A673 (cell line): Measurements from ENCODE around the gene PTK7.

Source experiments
- EZH2 ChIP-seq: fragments of 200-600 bp; sonication (generic); IDR thresholded peaks from 2 replicates; pipeline ENCODE4 v1.6.1; 2017; ENCODE audit warnings: borderline replicate concordance, low read depth, mild to moderate bottlenecking, mixed read lengths, antibody characterized with exemption, low read length; ENCODE audit not compliant: poor library complexity, severe bottlenecking
- TF ChIP-seq, protein P1 (sequence below): fragments of 300-800, 200-600 bp; sonication (generic); conservative IDR thresholded peaks from 2 replicates; pipeline ENCODE4 v1.5.1; 2017; ENCODE audit warnings: low read depth, mild to moderate bottlenecking, antibody characterized with exemption, low read length, moderate library complexity, mixed read lengths

DNA sequence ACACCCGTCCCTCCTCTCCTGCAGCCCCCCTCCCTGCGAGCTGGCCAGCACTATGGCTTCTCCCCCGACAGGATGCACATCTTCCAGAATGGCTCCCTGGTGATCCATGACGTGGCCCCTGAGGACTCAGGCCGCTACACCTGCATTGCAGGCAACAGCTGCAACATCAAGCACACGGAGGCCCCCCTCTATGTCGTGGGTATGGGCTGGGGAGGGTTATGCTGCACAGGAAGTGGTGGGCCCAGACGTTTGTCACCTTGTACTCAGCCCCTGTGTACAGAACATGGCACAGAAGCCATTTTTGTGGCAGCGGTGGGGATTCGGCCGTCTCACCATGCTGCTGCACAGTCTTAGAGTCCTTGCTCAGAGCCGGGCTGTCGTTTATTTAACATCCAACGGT, 66.0 kb downstream of the PTK7 start:
- no peak for TF ChIP-seq EZH2
- TF ChIP-seq, protein P1, sequence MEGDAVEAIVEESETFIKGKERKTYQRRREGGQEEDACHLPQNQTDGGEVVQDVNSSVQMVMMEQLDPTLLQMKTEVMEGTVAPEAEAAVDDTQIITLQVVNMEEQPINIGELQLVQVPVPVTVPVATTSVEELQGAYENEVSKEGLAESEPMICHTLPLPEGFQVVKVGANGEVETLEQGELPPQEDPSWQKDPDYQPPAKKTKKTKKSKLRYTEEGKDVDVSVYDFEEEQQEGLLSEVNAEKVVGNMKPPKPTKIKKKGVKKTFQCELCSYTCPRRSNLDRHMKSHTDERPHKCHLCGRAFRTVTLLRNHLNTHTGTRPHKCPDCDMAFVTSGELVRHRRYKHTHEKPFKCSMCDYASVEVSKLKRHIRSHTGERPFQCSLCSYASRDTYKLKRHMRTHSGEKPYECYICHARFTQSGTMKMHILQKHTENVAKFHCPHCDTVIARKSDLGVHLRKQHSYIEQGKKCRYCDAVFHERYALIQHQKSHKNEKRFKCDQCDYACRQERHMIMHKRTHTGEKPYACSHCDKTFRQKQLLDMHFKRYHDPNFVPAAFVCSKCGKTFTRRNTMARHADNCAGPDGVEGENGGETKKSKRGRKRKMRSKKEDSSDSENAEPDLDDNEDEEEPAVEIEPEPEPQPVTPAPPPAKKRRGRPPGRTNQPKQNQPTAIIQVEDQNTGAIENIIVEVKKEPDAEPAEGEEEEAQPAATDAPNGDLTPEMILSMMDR = no peak
